Measurements from ENCODE around the gene TMEM178B.
"Not testable (repeated sequence)": the region's sequence is repeated elsewhere in the genome, so short reads cannot be mapped to it uniquely, and the experiment has no call there.

TMEM178B gene

DNA sequence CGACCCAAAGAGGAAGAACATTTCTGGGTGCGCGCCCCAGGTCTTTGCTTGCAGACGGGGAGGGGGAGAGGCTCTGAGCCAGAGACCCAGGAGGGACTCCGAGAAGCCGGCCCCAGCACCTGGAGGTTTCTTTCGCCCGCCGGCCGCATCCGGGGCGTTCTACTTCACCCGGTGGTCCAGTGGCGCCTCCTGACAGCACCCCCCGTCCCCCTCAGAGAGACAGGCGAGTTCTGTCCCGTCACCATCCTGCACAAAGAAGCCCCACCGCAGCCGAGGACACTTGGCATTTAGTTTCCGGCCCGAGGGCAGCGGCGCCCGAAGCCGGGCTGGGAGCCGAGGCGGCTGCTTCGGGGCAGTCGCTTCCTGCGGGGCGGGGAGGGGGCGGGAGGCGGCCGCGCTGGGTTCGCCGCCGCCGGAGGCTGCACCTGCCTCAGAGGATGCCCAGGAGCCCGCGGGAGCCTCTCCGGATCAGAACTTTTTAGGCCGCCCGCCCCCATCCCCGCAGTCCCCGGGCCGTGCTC, at the start of gene TMEM178B:
Gene TMEM178B, plus strand, starts transcription at position 424 of the 521 bp plus-strand sequence.
- H3K4me2 ChIP-seq (ENCODE audit: low read length) = peak within 1 kb of the TSS; percentile 37
- no peaks in the 10 kb centered on the region for H3K9me2 ChIP-seq (replicated peaks; ENCODE audit: control insufficient read depth, low read length)
- H4K20me1 ChIP-seq (ENCODE audit: control insufficient read depth, insufficient read depth, low read depth, low read length) = no peaks in the 10 kb centered on the region
- H3K4me3 ChIP-seq (ENCODE audit: low read length) = peak within 1 kb of the TSS; percentile 14; the same call in 1 of the 2 replicates
- H3K27me3 ChIP-seq (ENCODE audit: control insufficient read depth, low read length) = peaks cover 79% of the 10 kb centered on the region
- H3K9me3 ChIP-seq (ENCODE audit: control insufficient read depth, insufficient read depth, low read length) = no peaks in the 10 kb centered on the region
- no peaks in the 10 kb centered on the region for H3K36me3 ChIP-seq (ENCODE audit: control insufficient read depth, low read length)
- H3K4me1 ChIP-seq (ENCODE audit: control insufficient read depth, low read length) = peaks cover 4% of the 10 kb centered on the region
- no peaks in the 10 kb centered on the region for H3F3A ChIP-seq (ENCODE audit: control insufficient read depth, insufficient read depth)
- TF ChIP-seq EZH2phosphoT487 (IDR thresholded peaks at IDR 0.05; ENCODE audit: borderline replicate concordance, low read length) = no peak; the same call in 1 of the 2 replicates
- TF ChIP-seq, protein P1, sequence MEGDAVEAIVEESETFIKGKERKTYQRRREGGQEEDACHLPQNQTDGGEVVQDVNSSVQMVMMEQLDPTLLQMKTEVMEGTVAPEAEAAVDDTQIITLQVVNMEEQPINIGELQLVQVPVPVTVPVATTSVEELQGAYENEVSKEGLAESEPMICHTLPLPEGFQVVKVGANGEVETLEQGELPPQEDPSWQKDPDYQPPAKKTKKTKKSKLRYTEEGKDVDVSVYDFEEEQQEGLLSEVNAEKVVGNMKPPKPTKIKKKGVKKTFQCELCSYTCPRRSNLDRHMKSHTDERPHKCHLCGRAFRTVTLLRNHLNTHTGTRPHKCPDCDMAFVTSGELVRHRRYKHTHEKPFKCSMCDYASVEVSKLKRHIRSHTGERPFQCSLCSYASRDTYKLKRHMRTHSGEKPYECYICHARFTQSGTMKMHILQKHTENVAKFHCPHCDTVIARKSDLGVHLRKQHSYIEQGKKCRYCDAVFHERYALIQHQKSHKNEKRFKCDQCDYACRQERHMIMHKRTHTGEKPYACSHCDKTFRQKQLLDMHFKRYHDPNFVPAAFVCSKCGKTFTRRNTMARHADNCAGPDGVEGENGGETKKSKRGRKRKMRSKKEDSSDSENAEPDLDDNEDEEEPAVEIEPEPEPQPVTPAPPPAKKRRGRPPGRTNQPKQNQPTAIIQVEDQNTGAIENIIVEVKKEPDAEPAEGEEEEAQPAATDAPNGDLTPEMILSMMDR (IDR thresholded peaks at IDR 0.05; ENCODE audit: low read depth, low read length, poor library complexity, severe bottlenecking) = no peak
- H3K27ac ChIP-seq (ENCODE audit: low read depth, low read length) = no peak within 1 kb of the TSS
- H3K79me2 ChIP-seq (ENCODE audit: control insufficient read depth, low read length) = no peaks in the 10 kb centered on the region

DNA sequence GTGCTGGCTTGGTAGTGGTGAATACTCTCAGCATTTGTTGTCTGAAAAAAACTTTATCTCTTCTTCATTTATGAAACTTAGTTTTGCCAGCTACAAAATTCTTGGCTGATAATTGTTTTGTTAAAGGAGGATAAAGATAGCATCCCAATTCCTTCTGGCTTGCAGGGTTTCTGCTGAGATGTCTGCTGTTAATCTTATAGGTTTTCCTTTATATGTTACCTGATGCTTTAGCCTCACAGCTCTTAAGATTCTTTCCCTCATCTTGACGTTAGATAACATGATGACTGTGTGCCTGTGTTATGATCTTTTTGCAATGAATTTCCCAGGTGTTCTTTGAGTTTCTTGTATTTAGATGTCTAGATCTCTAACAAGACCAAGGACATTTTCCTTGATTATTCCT, 49.2 kb upstream of the TMEM178B start:
- Histone ChIP-seq H3K4me3 (ENCODE audit: low read length) (no peak overlapping the region), H3K9me3 (ENCODE audit: control insufficient read depth, insufficient read depth, low read length) (peaks cover 6% of the 10 kb centered on the region), H3K27ac (ENCODE audit: low read depth, low read length) (no peak overlapping the region), H3K79me2 (ENCODE audit: control insufficient read depth, low read length) (no peaks in the 10 kb centered on the region), H3F3A (ENCODE audit: control insufficient read depth, insufficient read depth) (no peaks in the 10 kb centered on the region), H3K9me2 (replicated peaks; ENCODE audit: control insufficient read depth, low read length) (no peaks in the 10 kb centered on the region), H3K4me2 (ENCODE audit: low read length) (no peak overlapping the region), H3K36me3 (ENCODE audit: control insufficient read depth, low read length) (no peaks in the 10 kb centered on the region), H3K4me1 (ENCODE audit: control insufficient read depth, low read length) (no peaks in the 10 kb centered on the region), H3K27me3 (ENCODE audit: control insufficient read depth, low read length) (peaks cover 9% of the 10 kb centered on the region), H4K20me1 (ENCODE audit: control insufficient read depth, insufficient read depth, low read depth, low read length) (no peaks in the 10 kb centered on the region)
- no peak for TF ChIP-seq EZH2phosphoT487 (IDR thresholded peaks at IDR 0.05; ENCODE audit: borderline replicate concordance, low read length)

DNA sequence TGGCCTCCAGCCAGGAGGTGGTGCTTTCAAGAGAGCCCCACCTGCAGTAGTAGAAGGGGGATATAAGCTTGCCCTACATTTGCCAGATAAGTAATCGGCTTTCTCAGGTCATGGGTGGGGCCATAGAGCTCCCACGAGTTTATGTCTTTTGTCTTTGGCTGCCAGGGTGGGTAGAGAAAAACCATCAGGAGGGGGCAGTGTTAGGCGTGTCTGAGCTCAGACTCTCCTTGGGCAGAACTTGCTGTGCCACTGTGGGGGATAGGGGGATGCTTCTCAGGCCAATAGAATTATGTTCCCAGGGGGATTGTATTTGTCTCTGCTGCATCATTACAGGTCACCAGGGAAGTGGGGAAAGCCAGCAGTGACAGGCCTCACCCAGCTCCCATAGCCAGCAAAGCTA, 46.8 kb upstream of the TMEM178B start:
- TF ChIP-seq, protein P1 (IDR thresholded peaks at IDR 0.05; ENCODE audit: low read depth, low read length, poor library complexity, severe bottlenecking) = no peak
- no peak for TF ChIP-seq EZH2phosphoT487 (IDR thresholded peaks at IDR 0.05; ENCODE audit: borderline replicate concordance, low read length)
- peaks cover 6% of the 10 kb centered on the region; the same call in 1 of the 2 replicates for H3K27me3 ChIP-seq (ENCODE audit: control insufficient read depth, low read length)
- H3K9me2 ChIP-seq (replicated peaks; ENCODE audit: control insufficient read depth, low read length) = no peaks in the 10 kb centered on the region
- peaks cover 13% of the 10 kb centered on the region for H3K9me3 ChIP-seq (ENCODE audit: control insufficient read depth, insufficient read depth, low read length)
- no peak overlapping the region for H3K27ac ChIP-seq (ENCODE audit: low read depth, low read length)
- no peaks in the 10 kb centered on the region for H3K36me3 ChIP-seq (ENCODE audit: control insufficient read depth, low read length)
- no peaks in the 10 kb centered on the region for H4K20me1 ChIP-seq (ENCODE audit: control insufficient read depth, insufficient read depth, low read depth, low read length)
- no peak overlapping the region for H3K4me2 ChIP-seq (ENCODE audit: low read length)
- no peaks in the 10 kb centered on the region for H3K79me2 ChIP-seq (ENCODE audit: control insufficient read depth, low read length)
- no peak overlapping the region for H3K4me3 ChIP-seq (ENCODE audit: low read length)
- H3K4me1 ChIP-seq (ENCODE audit: control insufficient read depth, low read length) = no peaks in the 10 kb centered on the region
- H3F3A ChIP-seq (ENCODE audit: control insufficient read depth, insufficient read depth) = no peaks in the 10 kb centered on the region

DNA sequence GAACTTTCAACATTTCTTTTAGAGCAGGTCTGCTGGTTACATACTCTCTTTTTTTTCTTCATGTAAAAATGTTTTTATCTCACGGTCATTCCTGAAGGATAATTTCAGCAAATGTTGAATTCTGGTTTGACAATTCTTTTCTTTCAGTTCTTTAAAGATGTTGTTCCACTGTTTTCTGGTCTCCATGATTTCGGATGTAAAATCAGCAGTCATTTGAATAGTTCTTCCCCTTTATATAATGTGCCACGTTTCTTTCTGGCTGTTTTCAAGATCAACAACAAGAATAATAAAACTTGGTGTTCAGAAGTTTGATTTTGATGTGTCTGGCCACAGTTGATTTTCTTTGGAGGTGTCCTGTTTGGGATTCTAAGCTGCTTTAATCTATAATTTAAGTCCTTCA, 45.1 kb upstream of the TMEM178B start:
- no peaks in the 10 kb centered on the region for H3K36me3 ChIP-seq (ENCODE audit: control insufficient read depth, low read length)
- H3K9me2 ChIP-seq (replicated peaks; ENCODE audit: control insufficient read depth, low read length) = no peaks in the 10 kb centered on the region
- TF ChIP-seq, protein P1 (IDR thresholded peaks at IDR 0.05; ENCODE audit: low read depth, low read length, poor library complexity, severe bottlenecking) = no peak
- no peak for TF ChIP-seq EZH2phosphoT487 (IDR thresholded peaks at IDR 0.05; ENCODE audit: borderline replicate concordance, low read length)

DNA sequence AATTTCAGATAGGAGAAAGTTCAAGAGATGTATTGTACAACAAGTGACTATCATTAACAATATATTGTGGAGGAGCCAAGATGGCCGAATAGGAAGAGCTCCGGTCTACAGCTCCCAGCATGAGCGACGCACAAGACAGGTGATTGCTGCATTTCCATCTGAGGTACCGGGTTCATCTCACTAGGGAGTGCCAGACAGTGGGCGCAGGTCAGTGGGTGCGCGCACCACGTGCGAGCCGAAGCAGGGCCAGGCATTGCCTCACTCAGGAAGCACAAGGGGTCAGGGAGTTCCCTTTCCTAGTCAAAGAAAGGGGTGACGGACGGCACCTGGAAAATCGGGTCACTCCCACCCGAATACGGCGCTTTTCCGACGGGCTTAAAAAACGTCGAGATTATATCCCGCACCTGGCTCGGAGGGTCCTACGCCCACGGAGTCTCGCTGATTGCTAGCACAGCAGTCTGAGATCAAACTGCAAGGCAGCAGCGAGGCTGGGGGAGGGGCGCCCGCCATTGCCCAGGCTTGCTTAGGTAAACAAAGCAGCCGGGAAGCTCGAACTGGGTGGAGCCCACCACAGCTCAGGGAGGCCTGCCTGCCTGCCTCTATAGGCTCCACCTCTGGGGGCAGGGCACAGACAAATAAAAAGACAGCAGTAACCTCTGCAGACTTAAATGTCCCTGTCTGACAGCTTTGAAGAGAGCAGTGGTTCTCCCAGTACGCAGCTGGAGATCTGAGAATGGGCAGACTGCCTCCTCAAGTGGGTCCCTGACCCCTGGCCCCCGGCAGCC, 41.1 kb upstream of the TMEM178B start:
- not testable (repeated sequence) for H3K4me2 ChIP-seq (ENCODE audit: low read length); H3F3A ChIP-seq (ENCODE audit: control insufficient read depth, insufficient read depth); H3K36me3 ChIP-seq (ENCODE audit: control insufficient read depth, low read length); H3K4me1 ChIP-seq (ENCODE audit: control insufficient read depth, low read length); H4K20me1 ChIP-seq (ENCODE audit: control insufficient read depth, insufficient read depth, low read depth, low read length); H3K4me3 ChIP-seq (ENCODE audit: low read length); H3K79me2 ChIP-seq (ENCODE audit: control insufficient read depth, low read length); H3K27me3 ChIP-seq (ENCODE audit: control insufficient read depth, low read length); H3K27ac ChIP-seq (ENCODE audit: low read depth, low read length); H3K9me2 ChIP-seq (replicated peaks; ENCODE audit: control insufficient read depth, low read length)
- peaks cover 12% of the 10 kb centered on the region; the same call in 1 of the 2 replicates for H3K9me3 ChIP-seq (ENCODE audit: control insufficient read depth, insufficient read depth, low read length)

More for the DNA sequence above, 45.1 kb upstream of the TMEM178B start:
- peaks cover 15% of the 10 kb centered on the region for H3K9me3 ChIP-seq (ENCODE audit: control insufficient read depth, insufficient read depth, low read length)
- no peak overlapping the region for H3K27ac ChIP-seq (ENCODE audit: low read depth, low read length)
- H3K4me2 ChIP-seq (ENCODE audit: low read length) = no peak overlapping the region
- H3K4me1 ChIP-seq (ENCODE audit: control insufficient read depth, low read length) = no peaks in the 10 kb centered on the region
- H3F3A ChIP-seq (ENCODE audit: control insufficient read depth, insufficient read depth) = no peaks in the 10 kb centered on the region
- H3K27me3 ChIP-seq (ENCODE audit: control insufficient read depth, low read length) = peaks cover 4% of the 10 kb centered on the region; the same call in 1 of the 2 replicates
- no peak overlapping the region for H3K4me3 ChIP-seq (ENCODE audit: low read length)
- no peaks in the 10 kb centered on the region for H3K79me2 ChIP-seq (ENCODE audit: control insufficient read depth, low read length)
- H4K20me1 ChIP-seq (ENCODE audit: control insufficient read depth, insufficient read depth, low read depth, low read length) = no peaks in the 10 kb centered on the region

All from DOHH2 (cell line).